ENCODE data around the gene DUSP7.

- TF ChIP-seq CTCF (IDR thresholded peaks at IDR 0.05) (no peak), TCF7L2 (IDR thresholded peaks at IDR 0.05; ENCODE audit: low read depth, low read length) (no peak)
These were observed 8.2 kb upstream of the DUSP7 start for GRCh38 chr3:52064561-52064960.
